ENCODE measurements around the gene LIPT2.
A peak's percentile ranks its signal among the peaks of the same experiment; 100 is the strongest.

The LIPT2 gene

GRCh38 chr11:74494916-74495315 is 1.4 kb upstream of the LIPT2 start:
- no peak for DNase-seq

- DNase-seq, result peak; percentile 58
Measured at GRCh38 chr11:74493791-74494630, 487 bp upstream of the LIPT2 start.

- no peak for DNase-seq
Measured at GRCh38 chr11:74492084-74492483, 1.4 kb downstream of the LIPT2 start.

- no peak for DNase-seq
Measured at GRCh38 chr11:74490941-74491340, 2.6 kb downstream of the LIPT2 start.

GRCh38 chr11:74487875-74488274 is 5.6 kb downstream of the LIPT2 start:
- DNase-seq, result no peak

GRCh38 chr11:74485868-74486267 is 7.7 kb downstream of the LIPT2 start:
- DNase-seq, result no peak

- DNase-seq, result no peak
Measured at GRCh38 chr11:74480688-74481417, 12.7 kb downstream of the LIPT2 start.

- no peak for DNase-seq
Measured at GRCh38 chr11:74479732-74480123, 13.8 kb downstream of the LIPT2 start.

- no peak for DNase-seq
Measured at GRCh38 chr11:74478877-74479731, 14.4 kb downstream of the LIPT2 start.

- no peak for DNase-seq
Measured at GRCh38 chr11:74476536-74476935, 17.0 kb downstream of the LIPT2 start.

GRCh38 chr11:74474316-74474715 is 19.2 kb downstream of the LIPT2 start:
- no peak for DNase-seq

GRCh38 chr11:74473382-74474173 is 19.9 kb downstream of the LIPT2 start:
- no peak for DNase-seq

GRCh38 chr11:74471668-74472429 is 21.7 kb downstream of the LIPT2 start:
- DNase-seq, result no peak

GRCh38 chr11:74471037-74471436 is 22.5 kb downstream of the LIPT2 start:
- DNase-seq, result no peak

GRCh38 chr11:74470526-74470925 is 23.0 kb downstream of the LIPT2 start:
- DNase-seq, result no peak

GRCh38 chr11:74468936-74469335 is 24.6 kb downstream of the LIPT2 start:
- DNase-seq, result no peak

GRCh38 chr11:74468521-74468920 is 25.0 kb downstream of the LIPT2 start:
- no peak for DNase-seq

- no peak for DNase-seq
Measured at GRCh38 chr11:74468058-74468457, 25.5 kb downstream of the LIPT2 start.

- DNase-seq, result peak; percentile 25
Measured at GRCh38 chr11:74466916-74467885, 26.3 kb downstream of the LIPT2 start, which contains the start of gene KCNE3. Gene KCNE3, minus strand, starts transcription at chr11:74467549. Its CDS starts 9,986 bp downstream, at chr11:74457563.

GRCh38 chr11:74465291-74465708 is 28.2 kb downstream of the LIPT2 start:
- DNase-seq, result no peak
